ENCODE data around the gene WDR90.
"Not testable (repeated sequence)": the region's sequence is repeated elsewhere in the genome, so short reads cannot be mapped to it uniquely, and the experiment has no call there.

WDR90 gene

GRCh38 chr16:681746-682427, 32.7 kb downstream of the WDR90 start:
- Histone ChIP-seq H3K4me3 (peak overlapping the region in 2 of 7 experiments; percentile 88 to 91), H3K27ac (peak overlapping the region in 1 of 21 experiments; percentile 85)

- Histone ChIP-seq H3K27ac (peak overlapping the region in 3 of 21 experiments; percentile 86 to 87 (median 86)), H3K4me3 (peak overlapping the region in 5 of 7 experiments; percentile 45 to 88 (median 65))
Observed at GRCh38 chr16:682493-683395, 33.6 kb downstream of the WDR90 start.

- Histone ChIP-seq H3K4me3 (peak overlapping the region; percentile 45 to 69 (median 64)), H3K27ac (peak overlapping the region; percentile 47 to 91 (median 83))
Observed at GRCh38 chr16:683396-684070, 34.4 kb downstream of the WDR90 start.

- Histone ChIP-seq H3K27ac (peak within 1 kb of the TSS; percentile 47 to 91 (median 83)), H3K4me3 (peak within 1 kb of the TSS; percentile 45 to 69 (median 64))
Observed at GRCh38 chr16:684071-684794, 35.1 kb downstream of the WDR90 start, which contains the start of gene JMJD8. TSS of gene JMJD8 (minus strand) at chr16:684334. CDS start at chr16:684319, 15 bp downstream.

- H3K4me3 ChIP-seq: peak overlapping the region; percentile 45 to 69 (median 64)
- H3K27ac ChIP-seq: peak overlapping the region in 20 of 21 experiments; percentile 46 to 91 (median 84)
Observed at GRCh38 chr16:684961-685696, 36.0 kb downstream of the WDR90 start.

GRCh38 chr16:685967-686366, 36.8 kb downstream of the WDR90 start:
- no peak overlapping the region for H3K27ac ChIP-seq
- no peak overlapping the region for H3K4me3 ChIP-seq

- H3K4me3 ChIP-seq: no peak overlapping the region
- no peak overlapping the region for H3K27ac ChIP-seq
Observed at GRCh38 chr16:686459-687260, 37.5 kb downstream of the WDR90 start.

- H3K27ac ChIP-seq: no peak overlapping the region
- H3K4me3 ChIP-seq: no peak overlapping the region
Observed at GRCh38 chr16:687499-687898, 38.3 kb downstream of the WDR90 start.

- H3K27ac ChIP-seq: peak overlapping the region in 20 of 21 experiments; percentile 74 to 98 (median 92)
- peak overlapping the region; percentile 69 to 98 (median 88) for H3K4me3 ChIP-seq
Observed at GRCh38 chr16:689175-689897, 40.2 kb downstream of the WDR90 start.

- not testable (repeated sequence) for H3K4me3 ChIP-seq
- peak overlapping the region in 4 of 21 experiments; percentile 0 to 95 (median 92) for H3K27ac ChIP-seq
Observed at GRCh38 chr16:691242-691641, 42.1 kb downstream of the WDR90 start.

GRCh38 chr16:692356-693108, 43.4 kb downstream of the WDR90 start:
- no peak overlapping the region for H3K4me3 ChIP-seq
- peak overlapping the region in 3 of 21 experiments; percentile 9 to 29 (median 25) for H3K27ac ChIP-seq

GRCh38 chr16:693364-693763, 44.2 kb downstream of the WDR90 start:
- no peak overlapping the region for H3K4me3 ChIP-seq
- H3K27ac ChIP-seq: peak overlapping the region in 4 of 21 experiments; percentile 0 to 31 (median 27)

GRCh38 chr16:693766-694165, 44.6 kb downstream of the WDR90 start:
- Histone ChIP-seq H3K27ac (peak overlapping the region in 4 of 21 experiments; percentile 0 to 31 (median 27)), H3K4me3 (peak overlapping the region in 2 of 7 experiments; percentile 33 to 51)

- H3K4me3 ChIP-seq: peak overlapping the region; percentile 15 to 51 (median 33)
- H3K27ac ChIP-seq: peak overlapping the region in 15 of 21 experiments; percentile 19 to 78 (median 60)
Observed at GRCh38 chr16:694187-694862, 45.2 kb downstream of the WDR90 start.

GRCh38 chr16:694863-695354, 45.7 kb downstream of the WDR90 start:
- Histone ChIP-seq H3K4me3 (peak overlapping the region; percentile 15 to 51 (median 33)), H3K27ac (peak overlapping the region in 16 of 21 experiments; percentile 19 to 78 (median 60))
